Mesothelial cell of epicardium (in vitro differentiated cells): ENCODE data around the gene GNA12. TPM values are rescaled to one million over a fixed set of nuclear protein-coding genes. Genes with fewer than 3 reads are reported as not detected.

Source experiments
- DNase-seq, 2 experiments: peaks; one replicate each; pipeline ENCODE4 v3.0.0; 2021; ENCODE audit warnings: low spot score in 2 of 2; ENCODE audit not compliant: unreplicated experiment in 2 of 2
- H3K27ac Mint-ChIP-seq: 2 replicates; pipeline ENCODE4 v1.8.0; 2021; ENCODE audit warnings: mixed read lengths
- H3K27me3 Mint-ChIP-seq: 2 replicates; pipeline ENCODE4 v1.8.0; 2021; ENCODE audit warnings: low read depth, mixed read lengths
- H3K36me3 Mint-ChIP-seq: 2 replicates; pipeline ENCODE4 v1.8.0; 2021; ENCODE audit warnings: mixed read lengths
- H3K4me1 Mint-ChIP-seq: 2 replicates; pipeline ENCODE4 v1.8.0; 2021; ENCODE audit warnings: mixed read lengths
- H3K4me3 Mint-ChIP-seq: 2 replicates; pipeline ENCODE4 v1.8.0; 2021; ENCODE audit warnings: mild to moderate bottlenecking, moderate library complexity, mixed read lengths
- H3K9me3 Mint-ChIP-seq: 2 replicates; pipeline ENCODE4 v1.8.0; 2021; ENCODE audit warnings: mixed read lengths
- total RNA-seq: library from RNA; stranded (reverse); gene quantifications from 3 replicates; pipeline ENCODE4 v1.2.1, GENCODE V29; 2021
- TF ChIP-seq, protein P1 (sequence below): fragments of 200-600 bp; sonication (generic); IDR thresholded peaks from one replicate; pipeline ENCODE4 v1.5.0; 2021; ENCODE audit warnings: antibody characterized with exemption; ENCODE audit not compliant: unreplicated experiment

The GNA12 gene
- total RNA-seq, 1 donor from 2014 or later, result 57.1 TPM

GRCh38 chr7:2760098-2760889 is 83.8 kb downstream of the GNA12 start:
- TF ChIP-seq, protein P1, sequence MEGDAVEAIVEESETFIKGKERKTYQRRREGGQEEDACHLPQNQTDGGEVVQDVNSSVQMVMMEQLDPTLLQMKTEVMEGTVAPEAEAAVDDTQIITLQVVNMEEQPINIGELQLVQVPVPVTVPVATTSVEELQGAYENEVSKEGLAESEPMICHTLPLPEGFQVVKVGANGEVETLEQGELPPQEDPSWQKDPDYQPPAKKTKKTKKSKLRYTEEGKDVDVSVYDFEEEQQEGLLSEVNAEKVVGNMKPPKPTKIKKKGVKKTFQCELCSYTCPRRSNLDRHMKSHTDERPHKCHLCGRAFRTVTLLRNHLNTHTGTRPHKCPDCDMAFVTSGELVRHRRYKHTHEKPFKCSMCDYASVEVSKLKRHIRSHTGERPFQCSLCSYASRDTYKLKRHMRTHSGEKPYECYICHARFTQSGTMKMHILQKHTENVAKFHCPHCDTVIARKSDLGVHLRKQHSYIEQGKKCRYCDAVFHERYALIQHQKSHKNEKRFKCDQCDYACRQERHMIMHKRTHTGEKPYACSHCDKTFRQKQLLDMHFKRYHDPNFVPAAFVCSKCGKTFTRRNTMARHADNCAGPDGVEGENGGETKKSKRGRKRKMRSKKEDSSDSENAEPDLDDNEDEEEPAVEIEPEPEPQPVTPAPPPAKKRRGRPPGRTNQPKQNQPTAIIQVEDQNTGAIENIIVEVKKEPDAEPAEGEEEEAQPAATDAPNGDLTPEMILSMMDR, result peak; percentile 38
- Mint-ChIP-seq H3K4me3 (no peak overlapping the region), H3K4me1 (peaks cover 56% of the 10 kb centered on the region), H3K36me3 (peaks cover 26% of the 10 kb centered on the region), H3K27me3 (no peaks in the 10 kb centered on the region), H3K27ac (peak overlapping the region; percentile 62), H3K9me3 (peaks cover 7% of the 10 kb centered on the region)
- DNase-seq, result no peak

- Mint-ChIP-seq H3K27ac (peak overlapping the region; percentile 62), H3K27me3 (no peaks in the 10 kb centered on the region), H3K4me1 (peaks cover 56% of the 10 kb centered on the region), H3K36me3 (peaks cover 30% of the 10 kb centered on the region), H3K4me3 (no peak overlapping the region), H3K9me3 (peaks cover 11% of the 10 kb centered on the region)
- DNase-seq, result no peak
- TF ChIP-seq, protein P1, result no peak
Measured at GRCh38 chr7:2759736-2760097, 84.4 kb downstream of the GNA12 start.

- DNase-seq, result no peak
- Mint-ChIP-seq H3K4me1 (peaks cover 56% of the 10 kb centered on the region), H3K4me3 (no peak overlapping the region), H3K36me3 (peaks cover 35% of the 10 kb centered on the region), H3K9me3 (peaks cover 11% of the 10 kb centered on the region), H3K27ac (peak overlapping the region; percentile 95), H3K27me3 (no peaks in the 10 kb centered on the region)
- TF ChIP-seq, protein P1, result no peak
Measured at GRCh38 chr7:2758673-2759616, 85.2 kb downstream of the GNA12 start.

DNA sequence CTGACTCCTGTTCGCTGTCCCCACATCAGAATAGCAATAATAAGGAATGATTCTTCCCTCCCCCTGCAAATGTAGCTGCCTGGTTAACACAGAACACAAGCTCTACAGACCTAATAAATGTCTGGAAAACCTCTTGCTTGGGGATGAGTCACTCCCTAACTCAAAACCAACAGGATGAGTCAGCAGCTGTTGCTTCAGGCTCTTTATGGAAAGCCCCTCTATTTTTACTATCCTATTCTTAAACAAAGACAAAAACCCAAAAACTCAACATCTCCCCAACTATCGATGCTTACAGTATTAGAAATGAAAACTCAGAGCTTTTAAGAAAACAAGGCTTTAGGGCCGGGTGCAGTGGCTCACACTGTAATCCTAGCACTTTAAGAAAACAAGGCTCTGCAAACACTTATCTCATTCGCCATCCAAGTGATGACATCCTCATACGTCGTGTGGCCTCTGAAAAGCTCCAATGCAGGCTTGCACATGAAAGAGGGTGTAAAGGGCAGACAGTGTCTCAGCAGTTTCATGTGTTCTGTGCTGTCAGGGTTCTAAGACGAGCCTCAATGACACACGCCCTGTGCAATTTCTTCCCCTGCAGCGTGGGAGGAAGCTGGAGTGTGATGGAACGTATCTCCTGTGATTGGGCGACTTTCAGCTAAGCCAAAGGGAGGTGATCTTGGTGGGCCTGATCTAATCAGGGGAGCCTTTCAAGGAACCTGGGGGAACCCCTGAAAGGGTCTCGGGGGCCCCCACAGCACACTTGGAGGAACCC is 86.0 kb downstream of the GNA12 start:
- H3K27me3 Mint-ChIP-seq, result no peaks in the 10 kb centered on the region
- peak overlapping the region; percentile 95 for H3K27ac Mint-ChIP-seq
- peak overlapping the region; percentile 9 for H3K4me3 Mint-ChIP-seq
- peaks cover 53% of the 10 kb centered on the region for H3K4me1 Mint-ChIP-seq
- peaks cover 35% of the 10 kb centered on the region for H3K36me3 Mint-ChIP-seq
- DNase-seq, result no peak
- peaks cover 11% of the 10 kb centered on the region for H3K9me3 Mint-ChIP-seq
- TF ChIP-seq, protein P1, result no peak

GRCh38 chr7:2757361-2757903 is 86.7 kb downstream of the GNA12 start:
- Mint-ChIP-seq H3K36me3 (peaks cover 34% of the 10 kb centered on the region), H3K9me3 (peaks cover 11% of the 10 kb centered on the region), H3K4me1 (peaks cover 49% of the 10 kb centered on the region), H3K27ac (peak overlapping the region; percentile 95), H3K4me3 (peak overlapping the region; percentile 9), H3K27me3 (no peaks in the 10 kb centered on the region)
- TF ChIP-seq, protein P1, result no peak
- no peak for DNase-seq
